Measurements from ENCODE around the gene TNFAIP3. TPM values are rescaled to one million over a fixed set of nuclear protein-coding genes. Genes with fewer than 3 reads are reported as not detected.

TNFAIP3 gene
- total and polyA plus RNA-seq, 2 of the 4 experiments (the other 2 are of a cell fraction) = 5.0 to 14.2 TPM

- H3K23ac ChIP-seq (ENCODE audit: low read depth, low read length) = peak overlapping the region; percentile 35; the same call in 1 of the 2 replicates
- H3K56ac ChIP-seq (ENCODE audit: extremely low read depth, insufficient read depth, low read length) = no peak overlapping the region
- no peak overlapping the region for H2BK5ac ChIP-seq (ENCODE audit: low read depth, low read length, poor library complexity, severe bottlenecking)
- TF ChIP-seq USF2 (IDR thresholded peaks at IDR 0.05; ENCODE audit: low read depth, low read length) (no peak), BHLHE40 (IDR thresholded peaks at IDR 0.05; ENCODE audit: low read depth, low read length) (peak; percentile 93)
- peaks cover 9% of the 10 kb centered on the region for H3K9me1 ChIP-seq (ENCODE audit: insufficient read depth, low read length)
- peak overlapping the region; percentile 60 for H3K4me2 ChIP-seq (ENCODE audit: low read depth, low read length)
- H4K20me1 ChIP-seq (ENCODE audit: insufficient read depth, low read length) = no peaks in the 10 kb centered on the region
- no peak overlapping the region for H2AK9ac ChIP-seq (replicated peaks; ENCODE audit: low read depth, low read length, poor library complexity)
- intact Hi-C loops (cut with micrococcal nuclease) = no loop called here
- peak overlapping the region; percentile 18; the same call in 1 of the 2 replicates for H3K4ac ChIP-seq (ENCODE audit: low read depth, low read length)
- dilution Hi-C loops (cut with HindIII; ENCODE audit: low sequenced_read_pairs, unreplicated experiment) = no loop called here
- peak overlapping the region; percentile 60 for H3K18ac ChIP-seq (ENCODE audit: low read depth, low read length)
- H2AFZ ChIP-seq (replicated peaks; ENCODE audit: low read length, poor library complexity) = peak overlapping the region; percentile 68
- H4K5ac ChIP-seq (ENCODE audit: low read depth, low read length) = peak overlapping the region; percentile 17
- ATAC-seq (ENCODE audit: low read depth) (peak; percentile 76), DNase-seq (peak; percentile 84)
- H3K27ac ChIP-seq (ENCODE audit: insufficient read depth, low read length) = no peak overlapping the region
- H3K4me1 ChIP-seq (ENCODE audit: control insufficient read depth, insufficient read depth, low read length) = peaks cover 9% of the 10 kb centered on the region
- H3K79me1 ChIP-seq (ENCODE audit: low read depth in 1 of 2, low read length in 2 of 2) = no peaks in the 10 kb centered on the region
- 26% methylated on average over 3 of the region's 11 CpGs; no CpG with 5 or more reads in 1 of the 2 experiments for WGBS, 2 experiments (ENCODE audit: extremely low coverage in 2 of 2, insufficient read length in 1 of 2)
- 0 out of 2 replicates have a peak overlapping the region, but pooled peaks have one; percentile 8 for H3K14ac ChIP-seq (replicated peaks; ENCODE audit: low read depth, low read length)
- no peak overlapping the region for H2AK5ac ChIP-seq (ENCODE audit: low read depth, low read length)
- H2BK20ac ChIP-seq (ENCODE audit: low read depth, low read length) = peak overlapping the region; percentile 38; the same call in 1 of the 2 replicates
- no peaks in the 10 kb centered on the region; the same call in 1 of the 2 replicates for H3K9me3 ChIP-seq (ENCODE audit: control insufficient read depth, insufficient read depth, low read length)
- ChIA-PET CTCF (no interaction called here), POLR2A (ENCODE audit: unreplicated experiment) (interaction anchor here (0.6 kb wide), 1 partner anchor 838 kb away, joined by 3 read pairs; no protein-coding TSS in a partner anchor)
- no TSS peak for BruUV-seq (replicated peaks)
- in situ Hi-C loops (cut with MboI; ENCODE audit: low sequenced_read_pairs) = no loop called here
- H2BK120ac ChIP-seq (ENCODE audit: low read depth, low read length) = peak overlapping the region; percentile 28
- H3K9ac ChIP-seq (ENCODE audit: low read depth, low read length) = no peak overlapping the region
- H3K4me3 ChIP-seq (ENCODE audit: insufficient read depth, low read depth, low read length) = no peak overlapping the region
- peak overlapping the region in 1 of 2 experiments; percentile 8; a peak in 2 of 4 replicates for H4K8ac ChIP-seq (ENCODE audit: low read depth in 2 of 2, low read length in 2 of 2)
- H4K91ac ChIP-seq (ENCODE audit: insufficient read depth, low read depth, low read length) = 0 out of 2 replicates have a peak overlapping the region, but pooled peaks have one; percentile 19
- H3K36me3 ChIP-seq (ENCODE audit: control insufficient read depth, insufficient read depth, low read length) = no peaks in the 10 kb centered on the region
- no peak overlapping the region for H2BK15ac ChIP-seq (ENCODE audit: low read depth, low read length)
- H3K27me3 ChIP-seq (ENCODE audit: control insufficient read depth, insufficient read depth, low read length) = peaks cover 2% of the 10 kb centered on the region; the same call in 1 of the 2 replicates
Observed at GRCh38 chr6:137823826-137824555, 43.1 kb upstream of the TNFAIP3 start.
